ENCODE data around the gene LSAMP. TPM values are rescaled to one million over a fixed set of nuclear protein-coding genes. Genes with fewer than 3 reads are reported as not detected.
"Not testable (repeated sequence)": the region's sequence is repeated elsewhere in the genome, so short reads cannot be mapped to it uniquely, and the experiment has no call there.

LSAMP gene
- total and polyA plus RNA-seq, 8 donors, result 17.3 to 28.0 (median 26.0) TPM

DNA sequence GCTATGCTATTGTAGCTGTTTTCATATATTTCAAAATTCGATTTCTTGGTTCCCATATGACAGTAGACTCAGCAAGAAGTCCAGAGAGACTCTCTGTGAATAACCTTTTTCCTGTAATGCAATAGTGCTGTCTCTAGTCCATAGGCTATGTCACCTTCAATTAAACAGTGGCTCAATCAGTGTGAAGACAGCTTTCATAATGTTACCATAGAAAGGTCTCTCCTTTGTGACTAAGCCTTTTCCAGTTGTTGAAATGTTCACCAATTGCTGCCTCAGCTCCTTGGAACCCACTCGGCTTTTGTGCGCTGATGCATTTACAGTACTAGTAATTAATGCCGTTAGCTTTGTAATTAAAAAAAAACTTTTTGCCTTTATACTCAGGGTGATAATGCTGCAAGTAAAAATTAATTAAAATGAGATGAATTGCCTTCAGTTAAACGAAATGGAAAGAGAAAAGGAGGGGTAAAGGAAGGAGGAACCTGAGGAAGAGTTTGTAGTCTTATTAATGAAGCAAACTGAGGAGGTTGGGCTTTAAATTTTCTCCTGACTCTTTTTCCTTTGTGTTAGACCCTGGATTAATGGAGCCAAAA, 214.8 kb downstream of the LSAMP start:
- DNase-seq, result no peak
- no peak for ATAC-seq

DNA sequence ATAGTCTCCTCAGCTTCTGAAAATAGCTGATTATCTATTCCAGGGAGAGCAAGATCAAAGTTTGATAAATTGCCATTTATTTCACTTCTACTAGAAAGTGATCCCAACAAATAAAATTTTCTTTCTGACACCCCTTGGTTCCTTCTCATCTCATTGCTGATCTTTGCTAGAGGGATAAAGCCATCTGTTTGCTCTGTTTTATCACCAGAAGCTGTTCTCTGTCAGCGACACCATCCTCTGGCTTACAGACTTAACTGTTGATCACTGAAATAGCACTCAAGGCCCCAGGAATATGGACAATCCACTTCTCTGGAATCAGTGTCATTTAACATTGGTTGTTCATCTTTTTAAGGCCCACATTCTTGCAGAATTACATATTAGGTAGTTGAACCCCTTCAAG, 219.0 kb downstream of the LSAMP start:
- Histone ChIP-seq H3K4me1 (no peaks in the 10 kb centered on the region), H3K36me3 (no peaks in the 10 kb centered on the region), H3K4me3 (no peak overlapping the region), H3K27me3 (no peaks in the 10 kb centered on the region), H3K9me3 (no peaks in the 10 kb centered on the region), H3K27ac (no peak overlapping the region)
- DNase-seq (no peak), ATAC-seq (no peak)
- TF ChIP-seq, protein P1, sequence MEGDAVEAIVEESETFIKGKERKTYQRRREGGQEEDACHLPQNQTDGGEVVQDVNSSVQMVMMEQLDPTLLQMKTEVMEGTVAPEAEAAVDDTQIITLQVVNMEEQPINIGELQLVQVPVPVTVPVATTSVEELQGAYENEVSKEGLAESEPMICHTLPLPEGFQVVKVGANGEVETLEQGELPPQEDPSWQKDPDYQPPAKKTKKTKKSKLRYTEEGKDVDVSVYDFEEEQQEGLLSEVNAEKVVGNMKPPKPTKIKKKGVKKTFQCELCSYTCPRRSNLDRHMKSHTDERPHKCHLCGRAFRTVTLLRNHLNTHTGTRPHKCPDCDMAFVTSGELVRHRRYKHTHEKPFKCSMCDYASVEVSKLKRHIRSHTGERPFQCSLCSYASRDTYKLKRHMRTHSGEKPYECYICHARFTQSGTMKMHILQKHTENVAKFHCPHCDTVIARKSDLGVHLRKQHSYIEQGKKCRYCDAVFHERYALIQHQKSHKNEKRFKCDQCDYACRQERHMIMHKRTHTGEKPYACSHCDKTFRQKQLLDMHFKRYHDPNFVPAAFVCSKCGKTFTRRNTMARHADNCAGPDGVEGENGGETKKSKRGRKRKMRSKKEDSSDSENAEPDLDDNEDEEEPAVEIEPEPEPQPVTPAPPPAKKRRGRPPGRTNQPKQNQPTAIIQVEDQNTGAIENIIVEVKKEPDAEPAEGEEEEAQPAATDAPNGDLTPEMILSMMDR (IDR thresholded peaks at IDR 0.05), result no peak
- intact Hi-C loops (cut with DNase I), result no loop called here

More for the DNA sequence above, 214.8 kb downstream of the LSAMP start:
- Histone ChIP-seq H3K27me3 (no peaks in the 10 kb centered on the region), H3K9me3 (no peaks in the 10 kb centered on the region), H3K27ac (no peak overlapping the region), H3K36me3 (no peaks in the 10 kb centered on the region), H3K4me1 (no peaks in the 10 kb centered on the region), H3K4me3 (no peak overlapping the region)
- intact Hi-C loops (cut with DNase I), result no loop called here
- TF ChIP-seq, protein P1 (IDR thresholded peaks at IDR 0.05), result no peak

DNA sequence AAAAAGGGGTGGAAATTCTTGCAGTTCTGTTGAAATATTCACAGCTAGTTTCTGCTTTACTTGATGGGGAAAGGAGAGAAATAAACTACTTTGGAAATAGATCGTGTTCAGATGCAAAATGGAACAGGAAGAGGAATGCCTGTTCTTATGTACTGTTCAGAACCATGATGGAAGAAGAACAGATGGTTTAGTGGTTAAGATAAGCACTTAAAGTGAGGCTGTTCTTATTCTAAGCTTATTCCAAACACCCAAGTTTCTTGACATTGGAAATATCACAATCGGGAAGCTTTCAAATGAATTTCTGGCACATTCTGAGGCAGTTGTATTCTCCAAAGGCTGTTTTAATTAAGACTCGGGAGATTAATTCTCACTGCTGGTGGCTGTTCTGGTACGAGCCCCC, 228.5 kb downstream of the LSAMP start:
- Histone ChIP-seq H3K4me1 (no peaks in the 10 kb centered on the region), H3K27ac (no peak overlapping the region), H3K36me3 (no peaks in the 10 kb centered on the region), H3K4me3 (no peak overlapping the region), H3K9me3 (no peaks in the 10 kb centered on the region), H3K27me3 (no peaks in the 10 kb centered on the region)
- TF ChIP-seq, protein P1 (IDR thresholded peaks at IDR 0.05), result no peak
- ATAC-seq, result no peak
- DNase-seq, result peak in 1 of 4 donors; percentile 4
- intact Hi-C loops (cut with DNase I), result no loop called here

DNA sequence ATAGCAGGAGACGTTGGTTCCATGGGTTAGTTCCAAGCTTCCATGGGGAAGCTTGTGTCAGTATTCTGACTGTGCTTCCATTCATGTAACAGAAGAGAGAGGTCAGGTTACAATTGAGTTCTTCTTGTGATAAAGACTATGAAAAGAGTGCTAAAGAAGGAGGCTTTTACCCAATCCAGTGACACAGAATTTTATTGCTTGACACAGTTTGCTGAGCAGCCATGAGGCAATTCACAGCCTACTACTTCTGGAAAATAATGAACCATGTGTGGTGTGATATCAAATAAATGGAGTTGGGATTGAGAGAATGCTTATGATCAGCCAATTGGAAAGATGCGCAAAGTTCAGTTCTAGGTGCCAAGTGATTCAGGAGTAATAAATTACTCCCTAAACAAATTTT, 233.4 kb downstream of the LSAMP start:
- Histone ChIP-seq H3K36me3 (no peaks in the 10 kb centered on the region), H3K27me3 (no peaks in the 10 kb centered on the region), H3K27ac (no peak overlapping the region), H3K9me3 (peaks cover 0 to 4% of the 10 kb centered on the region in 2 donors), H3K4me3 (no peak overlapping the region), H3K4me1 (no peaks in the 10 kb centered on the region)
- TF ChIP-seq, protein P1 (IDR thresholded peaks at IDR 0.05), result no peak
- DNase-seq (no peak), ATAC-seq (no peak)
- intact Hi-C loops (cut with DNase I), result no loop called here

DNA sequence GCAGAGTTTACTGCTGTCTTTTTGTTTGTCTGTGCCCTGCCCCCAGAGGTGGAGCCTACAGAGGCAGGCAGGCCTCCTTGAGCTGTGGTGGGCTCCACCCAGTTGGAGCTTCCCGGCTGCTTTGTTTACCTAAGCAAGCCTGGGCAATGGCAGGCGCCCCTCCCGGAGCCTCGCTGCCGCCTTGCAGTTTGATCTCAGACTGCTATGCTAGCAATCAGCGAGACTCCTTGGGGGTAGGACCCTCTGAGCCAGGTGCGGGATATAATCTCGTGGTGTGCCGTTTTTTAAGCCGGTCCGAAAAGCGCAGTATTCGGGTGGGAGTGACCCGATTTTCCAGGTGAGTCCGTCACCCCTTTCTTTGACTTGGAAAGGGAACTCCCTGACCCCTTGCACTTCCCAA, 236.5 kb downstream of the LSAMP start:
- H3K9me3 ChIP-seq; H3K36me3 ChIP-seq; H3K27ac ChIP-seq; H3K4me3 ChIP-seq; intact Hi-C loops (cut with DNase I); ATAC-seq; H3K4me1 ChIP-seq; H3K27me3 ChIP-seq: not testable (repeated sequence)
- peak in 1 of 4 donors; percentile 19 for DNase-seq

Data from left lung (tissue), 10 donors.